KOPT-K1 (cell line): ENCODE measurements around the gene SLAMF6.
"Not testable (repeated sequence)": the region's sequence is repeated elsewhere in the genome, so short reads cannot be mapped to it uniquely, and the experiment has no call there.

Experiments
- H3K27ac ChIP-seq: fragments of 200-600 bp; sonication (generic); 2 replicates; pipeline ENCODE4 v1.5.1; 2016; ENCODE audit warnings: antibody characterized with exemption, mild to moderate bottlenecking, low read depth, low read length; ENCODE audit not compliant: poor library complexity, severe bottlenecking
- H3K36me3 ChIP-seq: fragments of 200-600 bp; sonication (generic); 2 replicates; pipeline ENCODE4 v1.5.1; 2017; ENCODE audit warnings: antibody characterized with exemption, mild to moderate bottlenecking, low read length, moderate library complexity; ENCODE audit not compliant: insufficient read depth
- H3K9me3 ChIP-seq: fragments of 200-600 bp; sonication (generic); 2 replicates; pipeline ENCODE4 v1.5.1; 2017; ENCODE audit warnings: antibody characterized with exemption, low read length, mild to moderate bottlenecking; ENCODE audit not compliant: insufficient read depth, poor library complexity, severe bottlenecking

Gene SLAMF6

DNA sequence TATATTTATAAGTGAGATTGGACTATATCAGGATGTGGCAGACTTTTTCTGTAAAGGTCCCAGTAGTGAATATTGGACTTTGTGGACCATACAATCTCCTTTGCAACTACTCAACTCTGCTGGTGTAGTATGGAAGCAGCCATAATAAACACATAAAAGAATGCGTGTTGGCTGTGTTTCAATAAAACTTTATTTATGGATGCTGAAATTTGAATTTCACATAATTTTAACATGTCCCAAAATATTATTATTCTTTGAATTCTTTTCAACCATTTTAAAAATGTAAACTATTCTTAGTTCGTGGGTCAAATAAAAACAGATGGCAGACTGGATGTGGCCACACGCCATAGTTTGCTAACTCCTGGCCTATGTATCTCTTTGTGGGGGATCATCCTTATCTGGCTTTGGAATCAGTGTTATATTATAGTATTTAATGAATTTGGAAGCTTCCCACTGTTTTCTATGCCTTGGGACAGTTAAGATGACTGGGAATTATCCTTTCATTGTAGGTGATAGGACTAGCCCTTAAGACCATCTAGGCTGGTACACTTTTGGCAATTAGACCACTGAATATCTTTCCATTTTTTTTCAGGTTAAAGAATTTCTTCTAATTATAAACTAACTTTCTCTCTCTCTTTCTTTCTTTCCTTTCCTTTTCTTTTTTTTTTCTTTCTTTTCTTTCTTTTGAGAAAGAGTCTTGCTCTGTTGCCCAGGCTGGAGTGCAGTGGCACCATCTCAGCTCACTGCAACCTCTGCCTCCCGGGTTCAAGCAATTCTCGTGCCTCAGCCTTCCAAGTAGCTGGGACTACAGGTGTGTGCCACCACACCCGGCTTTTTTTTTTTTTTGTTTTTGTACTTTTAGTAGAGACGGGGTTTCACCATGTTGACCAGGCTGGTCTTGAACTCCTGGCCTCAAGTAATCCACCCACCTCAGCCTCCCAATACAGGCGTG lies 14.9 kb upstream of the SLAMF6 start:
- H3K36me3 ChIP-seq: no peaks in the 10 kb centered on the region
- peak overlapping the region; percentile 97 for H3K27ac ChIP-seq
- peaks cover 40% of the 10 kb centered on the region for H3K9me3 ChIP-seq

DNA sequence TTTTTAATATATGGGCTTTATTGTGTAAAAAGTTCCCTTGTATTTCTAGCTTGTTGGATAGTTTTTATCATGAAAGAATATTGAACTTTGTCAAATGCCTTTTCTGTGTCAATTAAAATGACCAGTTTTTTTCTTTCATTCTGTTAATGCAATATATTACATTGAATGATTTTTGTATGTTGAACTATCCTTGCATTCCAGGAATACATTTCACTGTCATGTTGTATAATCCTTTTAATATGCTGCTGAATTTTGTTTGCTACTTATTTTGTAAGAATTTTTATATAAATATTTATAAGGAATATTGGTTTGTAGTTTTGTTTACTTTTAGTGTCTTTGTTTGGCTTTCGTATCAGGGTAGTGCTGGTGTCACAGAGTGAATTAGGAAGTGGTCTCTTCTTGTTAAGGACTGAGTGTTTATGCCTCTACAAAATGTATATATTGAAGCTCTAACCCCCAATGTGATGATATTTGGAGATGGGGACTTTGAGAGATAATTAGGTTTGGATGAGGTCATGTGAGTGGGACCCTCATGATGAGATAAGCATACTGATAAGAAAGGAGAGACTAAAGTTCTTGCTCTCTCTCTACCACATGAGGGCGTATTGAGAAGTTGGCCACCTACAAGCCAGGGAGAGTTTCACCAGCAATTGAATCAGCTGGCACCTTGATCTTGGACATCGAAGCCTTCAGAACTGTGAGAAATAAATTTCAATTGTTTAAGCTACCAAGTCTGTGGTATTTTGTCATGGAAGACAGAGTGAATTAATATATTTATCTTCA lies 12.0 kb upstream of the SLAMF6 start:
- Histone ChIP-seq H3K9me3 (peaks cover 59% of the 10 kb centered on the region), H3K36me3 (no peaks in the 10 kb centered on the region), H3K27ac (no peak overlapping the region)

DNA sequence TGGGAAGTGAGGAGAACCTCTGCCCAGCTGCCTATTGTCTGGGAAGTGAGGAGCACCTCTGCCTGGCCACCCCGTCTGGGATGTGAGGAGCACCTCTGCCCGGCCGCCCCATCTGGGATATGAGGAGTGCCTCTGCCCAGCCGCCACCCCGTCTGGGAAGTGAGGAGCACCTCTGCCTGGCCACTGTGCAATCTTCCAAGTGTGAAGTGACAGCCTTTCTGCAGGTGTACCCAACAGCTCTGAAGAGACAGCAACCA lies 9.4 kb upstream of the SLAMF6 start:
- peaks cover 59% of the 10 kb centered on the region for H3K9me3 ChIP-seq
- H3K27ac ChIP-seq, H3K36me3 ChIP-seq: not testable (repeated sequence)

DNA sequence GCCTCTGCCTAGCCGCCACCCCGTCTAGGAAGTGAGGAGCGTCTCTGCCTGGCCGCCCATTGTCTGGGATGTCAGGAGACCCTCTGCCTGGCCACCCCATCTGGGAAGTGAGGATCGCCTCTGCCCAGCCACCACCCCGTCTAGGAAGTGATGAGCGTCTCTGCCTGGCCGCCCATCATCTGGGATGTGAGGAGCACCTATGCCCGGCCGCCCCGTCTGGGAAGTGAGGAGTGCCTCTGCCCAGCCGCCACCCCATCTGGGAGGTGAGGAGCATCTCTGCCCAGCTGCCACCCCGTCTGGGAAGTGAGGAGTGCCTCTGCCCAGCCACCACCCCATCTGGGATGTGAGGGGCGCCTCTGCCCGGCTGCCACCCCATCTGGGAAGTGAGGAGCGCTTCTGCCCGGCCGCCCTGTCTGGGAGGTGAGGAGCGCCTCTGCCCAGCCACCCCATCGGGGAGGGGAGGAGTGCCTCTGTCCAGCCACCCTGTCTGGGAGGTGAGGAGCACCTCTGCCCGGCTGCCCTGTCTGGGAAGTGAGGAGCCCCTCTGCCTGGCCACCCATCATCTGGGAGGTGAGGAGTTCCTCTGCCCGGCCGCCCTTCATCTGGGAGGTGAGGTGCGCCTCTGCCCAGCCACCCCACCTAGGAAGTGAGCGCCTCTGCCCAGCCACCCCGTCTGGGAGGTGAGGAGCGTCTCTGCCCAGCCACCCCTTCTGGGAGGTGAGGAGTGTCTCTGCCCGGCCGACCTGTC lies 8.9 kb upstream of the SLAMF6 start:
- not testable (repeated sequence) for H3K36me3 ChIP-seq

DNA sequence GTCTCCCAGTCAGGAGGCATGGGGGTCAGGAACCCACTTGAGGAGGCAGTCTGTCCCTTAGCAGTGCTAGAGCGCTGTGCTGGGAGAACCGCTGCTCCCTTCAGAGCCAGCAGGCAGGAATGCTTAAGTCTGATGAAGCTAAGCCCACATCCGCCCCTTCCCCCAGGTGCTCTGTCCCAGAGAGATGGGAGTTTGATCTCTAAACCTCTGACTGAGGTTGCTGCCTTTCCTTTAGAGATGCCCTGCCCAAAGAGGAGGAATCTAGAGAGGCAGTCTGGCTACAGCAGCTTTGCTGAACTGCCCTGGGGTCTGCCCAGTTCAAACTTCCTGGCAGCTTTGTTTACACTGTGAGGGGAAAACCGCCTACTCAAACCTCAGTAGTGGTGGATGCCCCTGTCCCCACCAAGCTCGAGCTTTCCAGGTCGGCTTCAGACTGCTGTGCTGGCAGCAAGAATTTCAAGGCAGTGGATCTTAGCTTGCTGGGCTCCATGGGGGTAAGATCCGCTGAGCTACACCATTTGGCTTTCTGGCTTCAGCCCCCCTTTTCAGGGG lies 6.4 kb upstream of the SLAMF6 start:
- H3K36me3 ChIP-seq, H3K27ac ChIP-seq: not testable (repeated sequence)
- peaks cover 47% of the 10 kb centered on the region for H3K9me3 ChIP-seq

More for the DNA sequence above, 8.9 kb upstream of the SLAMF6 start:
- peaks cover 57% of the 10 kb centered on the region for H3K9me3 ChIP-seq
- H3K27ac ChIP-seq: not testable (repeated sequence)

DNA sequence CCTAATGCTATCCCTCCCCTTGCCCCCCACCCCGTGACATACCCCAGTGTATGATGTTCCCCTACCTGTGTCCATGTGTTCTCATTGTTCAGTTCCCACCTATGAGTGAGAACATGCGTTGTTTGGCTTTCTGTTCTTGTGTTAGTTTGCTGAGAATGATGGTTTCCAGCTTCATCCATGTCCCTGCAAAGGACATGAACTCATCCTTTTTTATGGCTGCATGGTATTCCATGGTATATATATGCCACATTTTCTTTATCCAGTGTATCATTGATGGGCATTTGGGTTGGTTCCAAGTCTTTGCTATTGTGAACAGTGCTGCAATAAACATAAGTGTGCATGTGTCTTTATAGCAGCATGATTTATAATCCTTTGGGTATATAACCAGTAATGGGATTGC lies 734 bp upstream of the SLAMF6 start:
- H3K27ac ChIP-seq: peak overlapping the region; percentile 90

DNA sequence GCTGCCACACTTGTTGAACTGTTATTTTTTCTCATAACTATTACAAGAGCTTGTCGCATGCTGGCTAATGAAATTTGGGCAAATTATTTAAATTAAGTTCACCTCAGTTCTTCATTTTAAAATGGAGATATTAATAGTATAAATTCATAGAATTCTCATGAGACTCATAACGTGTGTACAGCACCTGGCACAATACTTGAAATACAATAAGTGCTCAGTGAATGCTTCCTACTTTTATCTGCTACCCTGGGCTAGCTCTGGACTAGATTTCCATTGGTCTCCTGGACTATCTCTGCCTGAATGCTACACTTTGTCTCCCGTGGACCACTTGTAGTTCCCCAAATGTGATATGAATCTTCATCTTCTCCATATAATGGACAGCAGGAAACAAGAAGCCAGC lies 919 bp downstream of the SLAMF6 start:
- no peaks in the 10 kb centered on the region for H3K36me3 ChIP-seq
- peak overlapping the region; percentile 90 for H3K27ac ChIP-seq
- H3K9me3 ChIP-seq: peaks cover 20% of the 10 kb centered on the region

More for the DNA sequence above, 734 bp upstream of the SLAMF6 start:
- peaks cover 16% of the 10 kb centered on the region for H3K9me3 ChIP-seq
- H3K36me3 ChIP-seq: not testable (repeated sequence)

DNA sequence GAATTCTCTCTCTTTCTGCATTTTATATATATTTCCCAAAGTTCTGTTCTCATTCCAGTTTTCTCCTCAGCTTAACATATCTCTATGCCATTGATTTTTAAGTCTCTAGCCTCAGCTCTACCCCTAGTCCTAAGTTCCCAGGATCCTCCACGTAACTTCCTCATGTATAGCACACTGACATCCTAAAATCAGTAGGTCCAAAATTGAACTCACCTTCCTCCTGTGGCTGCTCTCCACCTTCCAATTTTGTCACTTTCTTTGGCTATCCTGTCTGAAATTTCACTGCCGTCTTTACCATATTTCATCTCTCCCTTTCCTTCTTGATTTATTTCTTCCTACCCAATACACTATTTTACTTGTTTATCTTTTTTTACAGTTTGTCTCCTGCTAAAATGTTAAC lies 1.5 kb downstream of the SLAMF6 start:
- Histone ChIP-seq H3K36me3 (no peaks in the 10 kb centered on the region), H3K27ac (peak overlapping the region; percentile 90), H3K9me3 (peaks cover 20% of the 10 kb centered on the region)

DNA sequence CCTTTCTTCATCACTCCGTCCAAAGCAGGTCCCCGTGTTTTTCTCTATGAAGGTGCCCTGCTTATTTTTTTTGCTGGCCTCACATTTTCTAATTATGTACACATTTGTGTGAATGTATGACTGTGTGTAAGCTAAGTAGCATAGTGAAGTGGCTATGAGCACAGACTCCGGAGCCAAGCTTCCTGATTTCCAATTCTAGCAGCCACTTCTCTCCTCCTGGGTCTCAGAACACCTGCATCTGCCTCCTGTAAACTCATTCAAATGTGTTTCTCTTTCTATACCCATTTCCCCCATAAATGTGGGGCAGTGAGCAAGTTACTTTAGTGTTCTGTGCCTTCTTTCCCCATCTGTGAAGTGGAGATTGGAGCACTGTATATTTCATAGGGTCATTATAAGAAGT lies 2.1 kb downstream of the SLAMF6 start:
- Histone ChIP-seq H3K9me3 (peaks cover 20% of the 10 kb centered on the region), H3K36me3 (no peaks in the 10 kb centered on the region), H3K27ac (peak overlapping the region; percentile 90)

DNA sequence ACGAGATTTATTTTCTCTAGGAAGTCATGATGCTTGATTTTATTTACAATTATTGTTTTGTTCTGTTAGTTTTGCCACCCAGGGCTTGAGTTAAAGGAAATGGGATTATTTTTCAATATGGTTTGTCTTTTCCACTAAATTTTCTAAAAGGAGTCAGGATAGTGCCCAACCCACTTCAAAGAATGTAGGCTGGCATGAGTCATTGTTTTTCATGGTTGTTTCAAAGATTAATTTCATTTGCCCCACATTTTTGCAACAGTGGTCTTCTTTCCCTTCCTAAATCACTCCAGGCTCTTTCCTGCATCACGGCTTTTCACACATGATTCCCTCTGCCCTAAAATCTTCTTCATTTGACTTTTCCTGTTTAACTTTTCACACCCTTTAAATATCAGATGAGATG lies 2.5 kb downstream of the SLAMF6 start:
- Histone ChIP-seq H3K27ac (peak overlapping the region; percentile 90), H3K36me3 (no peaks in the 10 kb centered on the region), H3K9me3 (peaks cover 23% of the 10 kb centered on the region)

DNA sequence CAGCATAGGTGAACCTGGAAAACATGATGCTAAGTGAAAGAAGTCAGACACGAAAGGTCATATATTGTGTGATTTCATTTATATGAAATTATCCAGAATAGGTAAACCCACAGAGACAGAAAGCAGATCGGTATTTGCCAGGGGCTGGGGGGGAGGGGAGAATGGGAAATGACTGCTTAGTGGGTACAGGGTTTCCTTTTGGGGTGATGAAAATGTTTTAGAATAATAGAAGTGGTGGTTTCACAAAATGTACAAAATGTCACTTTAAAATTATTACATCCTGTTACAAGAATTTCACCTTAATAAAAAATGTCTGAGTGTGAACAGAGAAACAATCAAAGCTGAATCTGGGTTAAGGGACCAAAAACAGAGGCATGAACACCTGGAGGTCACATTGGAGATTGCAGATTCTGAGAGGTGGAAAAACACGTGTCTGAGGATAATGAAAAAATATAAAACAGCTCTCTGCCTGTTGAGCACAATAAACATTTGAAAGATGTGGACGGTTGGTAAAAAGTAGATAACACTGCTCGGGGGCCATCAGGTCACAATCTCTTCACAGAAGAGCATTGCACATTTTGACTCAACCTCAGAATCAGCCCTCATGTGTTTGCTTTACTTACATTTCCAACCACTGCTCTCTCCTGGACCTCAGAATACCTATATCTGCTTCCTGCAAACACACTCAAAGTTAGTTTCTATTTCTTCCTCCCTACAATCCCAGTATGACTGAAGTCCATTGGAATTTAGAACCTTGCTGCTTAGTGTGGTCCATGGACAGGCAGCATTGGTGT lies 3.2 kb downstream of the SLAMF6 start:
- H3K36me3 ChIP-seq: no peaks in the 10 kb centered on the region
- peak overlapping the region; percentile 90 for H3K27ac ChIP-seq
- peaks cover 28% of the 10 kb centered on the region for H3K9me3 ChIP-seq

DNA sequence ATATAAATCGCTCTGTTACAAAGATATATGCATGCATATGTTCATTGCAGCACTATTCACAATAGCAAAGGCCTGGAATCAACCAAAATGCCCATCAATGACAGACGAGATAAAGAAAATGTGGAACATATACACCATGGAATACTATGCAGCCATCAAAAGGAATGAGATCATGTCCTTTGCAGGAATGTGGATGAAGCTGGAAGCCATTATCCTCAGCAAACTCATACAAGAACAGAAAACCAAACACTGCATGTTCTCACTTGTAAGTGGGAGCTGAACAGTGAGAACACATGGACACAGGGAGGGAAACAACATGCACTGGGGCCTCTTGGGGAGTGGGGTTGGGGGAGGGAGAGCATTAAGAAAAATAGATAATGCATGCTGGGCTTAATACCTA lies 5.5 kb downstream of the SLAMF6 start:
- H3K27ac ChIP-seq, H3K36me3 ChIP-seq: not testable (repeated sequence)
- peaks cover 48% of the 10 kb centered on the region for H3K9me3 ChIP-seq

DNA sequence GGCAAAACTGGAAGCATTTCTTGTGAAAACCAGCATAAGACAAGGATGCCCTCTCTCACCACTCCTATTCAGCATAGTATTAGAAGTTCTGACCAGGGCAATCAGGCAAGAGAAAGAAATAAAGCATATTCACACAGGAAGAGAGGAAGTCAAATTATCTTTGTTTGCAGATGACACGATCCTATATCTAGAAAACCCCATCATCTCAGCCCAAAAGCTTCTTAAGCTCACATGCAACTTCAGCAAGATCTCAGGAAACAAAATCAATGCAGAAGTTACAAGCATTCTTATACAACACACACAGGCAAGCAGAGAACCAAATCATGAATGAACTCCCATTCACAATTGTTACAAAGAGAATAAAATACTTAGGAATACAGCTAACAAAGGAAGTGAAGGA lies 7.1 kb downstream of the SLAMF6 start:
- Histone ChIP-seq H3K9me3 (peaks cover 64% of the 10 kb centered on the region), H3K36me3 (peaks cover 21% of the 10 kb centered on the region; the same call in 1 of the 2 replicates)
- not testable (repeated sequence) for H3K27ac ChIP-seq

DNA sequence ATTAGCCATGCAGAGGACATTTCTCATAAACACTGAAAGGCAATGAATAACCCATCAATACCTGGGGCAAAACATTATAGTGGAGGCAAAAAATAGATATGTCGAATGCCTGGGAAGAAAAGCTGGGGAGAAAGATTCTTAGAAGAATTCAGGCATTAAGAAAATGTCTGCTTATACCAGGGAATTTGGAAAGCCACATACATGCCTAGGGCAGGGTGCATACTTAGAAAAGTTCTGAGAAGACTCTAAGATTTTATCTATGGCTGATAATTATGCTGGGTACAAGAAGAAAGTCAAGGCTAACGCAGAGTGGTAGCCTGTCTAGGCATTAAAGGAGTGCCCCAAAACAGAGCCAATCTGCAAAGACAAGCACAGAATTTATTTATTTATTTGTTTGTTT lies 18.4 kb downstream of the SLAMF6 start:
- Histone ChIP-seq H3K36me3 (0 out of 2 replicates have a peak, but pooled peaks cover under 1% of the 10 kb centered on the region), H3K27ac (no peak overlapping the region), H3K9me3 (peaks cover 43% of the 10 kb centered on the region)
